HG02840 (cell line): ENCODE data around the gene TTLL8.

Experiments used
- ATAC-seq: cut with Tn5 transposase; IDR thresholded peaks from one replicate; pipeline ENCODE4 v1.9.1; 2021; ENCODE audit warnings: mild to moderate bottlenecking, moderate library complexity, moderate number of reproducible peaks; ENCODE audit not compliant: unreplicated experiment, low FRiP score

The TTLL8 gene

GRCh38 chr22:50025993-50026392, 32.1 kb downstream of the TTLL8 start:
- no peak for ATAC-seq

GRCh38 chr22:50022171-50022819, 35.8 kb downstream of the TTLL8 start:
- no peak for ATAC-seq

GRCh38 chr22:50020606-50021005, 37.5 kb downstream of the TTLL8 start:
- no peak for ATAC-seq

GRCh38 chr22:50019316-50019715, 38.8 kb downstream of the TTLL8 start:
- ATAC-seq: no peak

GRCh38 chr22:50018608-50019285, 39.4 kb downstream of the TTLL8 start:
- no peak for ATAC-seq

- ATAC-seq: no peak
Measured at GRCh38 chr22:50017701-50018224, 40.3 kb downstream of the TTLL8 start.

GRCh38 chr22:50016988-50017700, 41.0 kb downstream of the TTLL8 start:
- no peak for ATAC-seq

GRCh38 chr22:50016308-50016987, 41.6 kb downstream of the TTLL8 start:
- no peak for ATAC-seq

GRCh38 chr22:50015451-50016307, 42.4 kb downstream of the TTLL8 start:
- no peak for ATAC-seq

GRCh38 chr22:50014655-50015401, 43.3 kb downstream of the TTLL8 start:
- no peak for ATAC-seq

GRCh38 chr22:50014053-50014501, 44.0 kb downstream of the TTLL8 start:
- no peak for ATAC-seq

- no peak for ATAC-seq
Measured at GRCh38 chr22:50012211-50013181, 45.6 kb downstream of the TTLL8 start, which contains the start of gene IL17REL. IL17REL (minus strand) TSS chr22:50012765; CDS start chr22:50012646, 119 bp downstream.

GRCh38 chr22:50011447-50012210, 46.5 kb downstream of the TTLL8 start:
- ATAC-seq: no peak

GRCh38 chr22:50010676-50011446, 47.2 kb downstream of the TTLL8 start:
- ATAC-seq: no peak

GRCh38 chr22:50009765-50010675, 48.1 kb downstream of the TTLL8 start:
- no peak for ATAC-seq
